HG02884 (cell line): Measurements from ENCODE around the gene STS.
"Not testable (repeated sequence)": the region's sequence is repeated elsewhere in the genome, so short reads cannot be mapped to it uniquely, and the experiment has no call there.

Experiments used
- ATAC-seq: cut with Tn5 transposase; IDR thresholded peaks from one replicate; pipeline ENCODE4 v1.9.1; 2021; ENCODE audit warnings: mild to moderate bottlenecking, moderate library complexity; ENCODE audit not compliant: unreplicated experiment

Gene STS

DNA sequence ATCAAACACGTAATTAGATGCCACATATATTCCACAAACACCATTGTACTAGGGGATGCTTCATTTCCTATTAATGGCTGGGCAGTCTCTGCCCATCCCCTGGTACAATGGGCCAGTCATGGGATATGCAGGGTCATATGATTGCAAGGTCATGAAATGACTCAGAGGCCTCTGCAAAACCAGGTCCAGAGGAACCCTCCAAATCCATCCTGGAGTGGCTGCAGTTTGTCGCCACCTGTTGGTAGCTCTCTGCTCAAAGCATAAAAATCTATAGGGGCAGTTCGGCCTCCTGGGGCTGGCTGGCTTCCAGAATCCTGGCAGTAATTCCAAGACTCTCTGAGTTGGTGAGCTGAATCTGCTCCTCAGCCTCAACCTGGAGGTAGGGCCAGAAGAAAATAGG, 23.4 kb downstream of the STS start:
- no peak for ATAC-seq

DNA sequence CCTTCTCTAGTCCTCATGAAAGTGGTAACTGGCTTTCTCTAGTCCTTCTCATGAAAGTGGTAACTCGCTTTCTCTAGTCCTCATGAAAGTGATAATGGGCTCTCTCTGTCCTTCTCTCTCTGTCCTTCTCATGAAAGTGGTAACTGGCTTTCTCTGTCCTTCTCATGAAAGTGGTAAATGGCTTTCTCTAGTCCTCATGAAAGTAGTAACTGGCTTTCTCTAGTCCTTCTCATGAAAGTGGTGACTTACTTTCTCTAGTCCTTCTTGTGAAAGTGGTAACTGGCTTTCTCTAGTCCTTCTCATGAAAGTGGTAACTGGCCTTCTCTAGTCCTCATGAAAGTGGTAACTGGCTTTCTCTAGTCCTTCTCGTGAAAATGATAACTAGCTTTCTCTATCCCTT, 31.3 kb downstream of the STS start:
- ATAC-seq: not testable (repeated sequence)

DNA sequence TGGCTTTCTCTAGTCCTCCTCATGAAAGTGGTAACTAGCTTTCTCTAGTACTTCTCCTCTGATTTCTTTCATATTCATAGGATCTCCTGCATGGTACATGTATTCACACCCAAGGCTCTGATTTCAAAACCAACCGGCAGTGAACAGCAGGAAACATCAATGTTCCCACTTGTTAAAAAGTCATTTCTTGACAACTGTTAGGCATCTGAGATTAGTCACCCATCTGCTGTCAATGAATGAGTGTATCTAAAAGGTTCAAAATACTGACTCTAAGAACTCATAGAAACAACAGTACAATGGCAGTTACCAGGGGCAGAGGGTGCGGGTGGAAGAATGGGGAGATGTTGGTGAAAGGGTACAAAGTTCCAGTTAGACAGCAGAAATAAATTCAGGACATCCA, 31.9 kb downstream of the STS start:
- ATAC-seq: no peak

- ATAC-seq: no peak
These were observed 37.3 kb downstream of the STS start for GRCh38 chrX:7184816-7185215.

GRCh38 chrX:7188672-7189071, 41.2 kb downstream of the STS start:
- ATAC-seq: no peak

DNA sequence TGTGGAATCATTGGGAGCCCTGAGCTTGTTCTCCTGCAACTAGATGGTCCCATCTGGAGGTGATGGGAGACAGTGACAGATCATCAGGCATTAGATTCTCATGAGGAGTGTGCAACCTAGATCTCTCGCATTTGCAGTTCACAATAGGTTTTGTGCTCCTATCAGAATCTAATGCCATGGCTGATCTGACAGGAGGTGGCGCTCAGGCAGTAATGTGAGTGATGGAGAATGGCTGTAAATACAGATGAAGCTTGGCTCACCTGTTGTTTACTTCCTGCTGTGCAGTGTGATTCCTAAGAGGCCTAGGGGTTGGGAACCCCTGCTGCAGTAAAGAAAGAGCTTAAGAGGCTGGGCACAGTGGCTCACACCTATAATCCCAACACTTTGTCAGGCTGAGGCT, 42.6 kb downstream of the STS start:
- ATAC-seq: no peak

GRCh38 chrX:7191681-7192110, 44.2 kb downstream of the STS start:
- ATAC-seq: no peak

GRCh38 chrX:7192871-7193270, 45.4 kb downstream of the STS start:
- no peak for ATAC-seq

DNA sequence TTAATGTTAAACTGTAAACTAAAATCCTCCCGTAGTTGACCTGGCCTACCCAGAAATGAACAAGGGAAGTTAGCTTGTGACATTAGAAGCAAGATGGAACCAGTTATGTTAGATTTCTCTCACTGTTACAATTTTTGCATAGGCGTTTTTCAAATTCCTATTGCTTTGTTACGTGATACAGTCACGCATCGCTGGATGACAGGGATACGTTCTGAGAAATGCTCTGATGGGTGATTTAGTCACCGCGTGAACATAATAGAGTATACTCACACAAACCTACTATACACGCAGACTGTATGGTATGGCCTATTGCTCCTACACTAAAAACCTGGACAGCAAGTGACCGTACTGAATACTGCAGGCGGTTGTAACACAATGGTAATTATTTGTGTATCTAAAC, 47.1 kb downstream of the STS start:
- ATAC-seq: no peak
